Fibroblast of the aortic adventitia (primary cell): ENCODE measurements around the gene ATXN7L1. TPM values are rescaled to one million over a fixed set of nuclear protein-coding genes. Genes with fewer than 3 reads are reported as not detected.

ENCODE experiments used
- DNase-seq: peaks from one replicate; pipeline ENCODE4 v3.0.0-alpha.2; 2010; ENCODE audit warnings: low read depth
- H3K4me3 ChIP-seq: 2 replicates; pipeline ENCODE4 v1.5.1; 2011; ENCODE audit warnings: low read depth, mild to moderate bottlenecking, control low read depth, low read length, moderate library complexity
- CTCF ChIP-seq: IDR thresholded peaks from 2 replicates; pipeline ENCODE4 v1.5.1; 2011; ENCODE audit warnings: mild to moderate bottlenecking, low read length, control low read depth, inconsistent platforms; ENCODE audit not compliant: insufficient read depth
- total RNA-seq: library from RNA; depleted of rRNA; stranded (reverse); fragments of >200 nt; gene quantifications from 2 replicates; pipeline ENCODE4 v1.2.3, GENCODE V29; 2012; ENCODE audit warnings: low replicate concordance

Gene ATXN7L1
- total RNA-seq, 1 donor, result 13.8 TPM

DNA sequence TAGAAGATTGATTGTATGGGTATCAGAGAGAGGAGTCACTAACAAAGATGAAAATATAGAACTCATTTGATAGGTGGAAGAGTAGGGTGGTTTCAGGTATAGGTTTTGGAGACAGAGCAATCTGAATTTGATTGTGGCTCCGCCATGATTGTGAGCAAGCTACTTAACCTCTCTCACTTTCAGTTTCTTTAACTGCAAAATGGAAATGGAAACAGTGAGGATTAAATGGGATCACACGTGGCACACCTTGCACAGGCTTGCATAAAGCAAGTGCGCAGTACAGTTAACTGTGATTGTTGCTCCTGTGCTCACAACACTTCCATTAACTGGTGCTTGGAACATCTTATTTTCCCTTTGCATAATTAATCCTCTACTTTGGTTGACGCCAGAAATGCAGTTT lies 54.9 kb downstream of the ATXN7L1 start:
- no peak for DNase-seq
- no peak for TF ChIP-seq CTCF
- no peak overlapping the region for H3K4me3 ChIP-seq

DNA sequence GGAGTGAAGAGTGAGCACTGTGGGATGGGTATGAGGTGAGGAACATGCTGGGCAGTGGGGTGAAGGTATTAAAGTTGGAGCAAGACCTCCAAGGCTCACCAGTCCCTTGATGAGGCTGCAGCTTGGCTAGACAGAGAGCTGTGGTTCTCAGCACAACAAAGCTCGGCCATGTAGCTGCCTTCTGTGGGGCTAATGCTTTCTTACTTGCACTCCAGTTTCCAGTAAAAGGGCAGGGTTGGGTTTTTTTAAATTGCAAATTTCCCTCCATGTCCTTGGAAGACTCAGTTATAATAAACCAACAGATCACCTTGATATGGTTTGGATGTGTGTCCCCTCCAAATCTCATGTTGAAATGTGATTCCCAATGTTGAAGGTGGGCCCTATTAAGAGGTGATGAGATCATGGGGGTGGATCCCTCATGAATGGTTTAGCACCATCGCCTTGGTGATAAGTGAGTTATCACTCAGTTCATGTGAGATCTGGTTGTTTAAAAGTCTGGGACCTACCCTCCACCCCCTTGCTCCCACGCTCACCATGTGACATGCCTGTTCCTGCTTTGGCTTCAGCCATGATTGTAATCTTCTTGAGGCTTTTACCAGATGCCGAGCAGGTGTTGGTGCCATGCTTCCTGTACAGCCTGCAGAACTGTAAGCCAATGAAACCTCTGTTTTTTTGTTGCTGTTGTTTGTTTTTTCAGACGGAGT lies 55.9 kb downstream of the ATXN7L1 start:
- DNase-seq, result no peak
- no peak for TF ChIP-seq CTCF
- no peak overlapping the region for H3K4me3 ChIP-seq

GRCh38 chr7:105819559-105819958 lies 56.8 kb downstream of the ATXN7L1 start:
- no peak for DNase-seq
- TF ChIP-seq CTCF, result no peak

GRCh38 chr7:105816954-105817615 lies 59.3 kb downstream of the ATXN7L1 start:
- TF ChIP-seq CTCF, result no peak
- H3K4me3 ChIP-seq, result no peak overlapping the region
- DNase-seq, result no peak

More at GRCh38 chr7:105819559-105819958, 56.8 kb downstream of the ATXN7L1 start:
- H3K4me3 ChIP-seq, result no peak overlapping the region

DNA sequence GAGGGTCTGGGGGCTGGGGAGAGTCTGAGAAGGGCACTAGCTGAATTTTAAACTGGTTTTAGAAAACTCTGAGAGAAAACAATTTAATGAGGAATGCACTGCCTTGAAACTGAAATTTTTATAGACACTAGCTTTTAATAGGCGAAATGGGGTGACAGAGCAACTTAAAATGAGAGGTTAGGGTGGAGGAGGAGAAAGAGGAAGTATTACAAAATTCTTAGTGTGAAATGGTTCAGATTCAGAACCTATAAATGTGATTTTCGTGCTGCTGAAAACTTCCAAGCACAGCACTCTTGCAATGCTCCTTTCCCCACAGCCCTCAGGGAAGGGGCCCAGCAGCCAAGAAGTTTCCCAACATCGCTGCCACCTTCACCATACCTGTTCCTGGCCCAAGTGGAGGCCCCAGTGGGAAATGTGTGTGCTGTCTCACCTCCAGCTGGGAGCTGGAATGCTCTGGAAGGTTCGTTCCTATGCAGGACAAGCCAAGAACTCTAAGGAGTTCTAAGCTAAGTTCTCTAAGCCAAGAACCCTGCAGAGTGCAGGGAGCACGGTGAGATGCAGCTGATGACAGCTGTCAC lies 60.0 kb downstream of the ATXN7L1 start:
- TF ChIP-seq CTCF, result no peak
- H3K4me3 ChIP-seq, result no peak overlapping the region
- no peak for DNase-seq

- H3K4me3 ChIP-seq, result no peak overlapping the region
- no peak for TF ChIP-seq CTCF
- peak; percentile 26 for DNase-seq
These were observed 60.8 kb downstream of the ATXN7L1 start for GRCh38 chr7:105815576-105815975.
